GM19467 (cell line): Measurements from ENCODE around the gene UBALD1.
A peak's percentile ranks its signal among the peaks of the same experiment; 100 is the strongest.

Experiments used
- ATAC-seq: cut with Tn5 transposase; IDR thresholded peaks from one replicate; pipeline ENCODE4 v1.9.1; 2021; ENCODE audit warnings: mild to moderate bottlenecking, moderate library complexity; ENCODE audit not compliant: unreplicated experiment

Gene UBALD1

GRCh38 chr16:4616047-4616811 is 1.5 kb upstream of the UBALD1 start:
- peak; percentile 70 for ATAC-seq

GRCh38 chr16:4615384-4616046 is 827 bp upstream of the UBALD1 start:
- ATAC-seq = no peak

- ATAC-seq = no peak
These were observed 785 bp downstream of the UBALD1 start for GRCh38 chr16:4613636-4614570.

GRCh38 chr16:4612977-4613635 is 1.6 kb downstream of the UBALD1 start:
- no peak for ATAC-seq

GRCh38 chr16:4612474-4612931 is 2.2 kb downstream of the UBALD1 start:
- ATAC-seq = no peak

GRCh38 chr16:4611337-4612021 is 3.2 kb downstream of the UBALD1 start:
- no peak for ATAC-seq

- ATAC-seq = no peak
These were observed 4.4 kb downstream of the UBALD1 start for GRCh38 chr16:4610011-4611005.

GRCh38 chr16:4609200-4610010 is 5.3 kb downstream of the UBALD1 start:
- ATAC-seq = no peak

- no peak for ATAC-seq
These were observed 6.0 kb downstream of the UBALD1 start for GRCh38 chr16:4608704-4608980.

- ATAC-seq = no peak
These were observed 6.6 kb downstream of the UBALD1 start for GRCh38 chr16:4607841-4608703.

GRCh38 chr16:4606354-4606753 is 8.3 kb downstream of the UBALD1 start:
- no peak for ATAC-seq

GRCh38 chr16:4604401-4604800 is 10.3 kb downstream of the UBALD1 start:
- ATAC-seq = no peak

GRCh38 chr16:4603624-4604170 is 11.0 kb downstream of the UBALD1 start:
- no peak for ATAC-seq

- ATAC-seq = no peak
These were observed 12.4 kb downstream of the UBALD1 start for GRCh38 chr16:4602331-4602730.

GRCh38 chr16:4601864-4602186 is 12.9 kb downstream of the UBALD1 start:
- no peak for ATAC-seq

- ATAC-seq = no peak
These were observed 13.4 kb downstream of the UBALD1 start for GRCh38 chr16:4601036-4601863.
